Measurements from ENCODE around the gene COA3.

COA3 gene

GRCh38 chr17:42784409-42784808, 14.1 kb downstream of the COA3 start:
- TF ChIP-seq, protein P1, sequence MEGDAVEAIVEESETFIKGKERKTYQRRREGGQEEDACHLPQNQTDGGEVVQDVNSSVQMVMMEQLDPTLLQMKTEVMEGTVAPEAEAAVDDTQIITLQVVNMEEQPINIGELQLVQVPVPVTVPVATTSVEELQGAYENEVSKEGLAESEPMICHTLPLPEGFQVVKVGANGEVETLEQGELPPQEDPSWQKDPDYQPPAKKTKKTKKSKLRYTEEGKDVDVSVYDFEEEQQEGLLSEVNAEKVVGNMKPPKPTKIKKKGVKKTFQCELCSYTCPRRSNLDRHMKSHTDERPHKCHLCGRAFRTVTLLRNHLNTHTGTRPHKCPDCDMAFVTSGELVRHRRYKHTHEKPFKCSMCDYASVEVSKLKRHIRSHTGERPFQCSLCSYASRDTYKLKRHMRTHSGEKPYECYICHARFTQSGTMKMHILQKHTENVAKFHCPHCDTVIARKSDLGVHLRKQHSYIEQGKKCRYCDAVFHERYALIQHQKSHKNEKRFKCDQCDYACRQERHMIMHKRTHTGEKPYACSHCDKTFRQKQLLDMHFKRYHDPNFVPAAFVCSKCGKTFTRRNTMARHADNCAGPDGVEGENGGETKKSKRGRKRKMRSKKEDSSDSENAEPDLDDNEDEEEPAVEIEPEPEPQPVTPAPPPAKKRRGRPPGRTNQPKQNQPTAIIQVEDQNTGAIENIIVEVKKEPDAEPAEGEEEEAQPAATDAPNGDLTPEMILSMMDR (conservative IDR thresholded peaks at IDR 0.05; ENCODE audit: low read length): no peak
- no peak for TF ChIP-seq EZH2phosphoT487 (IDR thresholded peaks at IDR 0.05; ENCODE audit: borderline replicate concordance)
- no peak overlapping the region for H2AFZ ChIP-seq (ENCODE audit: low read length)
- H3K27me3 ChIP-seq (ENCODE audit: insufficient read depth, low read length, poor library complexity, severe bottlenecking): no peaks in the 10 kb centered on the region
- no peaks in the 10 kb centered on the region for H3K9me3 ChIP-seq (ENCODE audit: insufficient read depth, low read depth, low read length)
- no peaks in the 10 kb centered on the region for H3K79me2 ChIP-seq (ENCODE audit: insufficient read depth, low read length)
- no peaks in the 10 kb centered on the region for H4K20me1 ChIP-seq (ENCODE audit: insufficient read depth, low read length, poor library complexity, severe bottlenecking)
- no peaks in the 10 kb centered on the region for H3K36me3 ChIP-seq (ENCODE audit: insufficient read depth, low read length)
- H3F3A ChIP-seq (ENCODE audit: low read depth): no peaks in the 10 kb centered on the region
- H3K4me3 ChIP-seq (ENCODE audit: low read length, poor library complexity, severe bottlenecking): no peak overlapping the region
- H3K9me2 ChIP-seq (replicated peaks; ENCODE audit: low read depth, low read length): no peaks in the 10 kb centered on the region
- no peak overlapping the region for H3K9ac ChIP-seq (ENCODE audit: low read depth, low read length, poor library complexity, severe bottlenecking)
- no peak overlapping the region for H3K4me2 ChIP-seq (ENCODE audit: low read depth, low read length, poor library complexity, severe bottlenecking)
- H3K4me1 ChIP-seq (ENCODE audit: insufficient read depth, low read length, poor library complexity, severe bottlenecking): no peaks in the 10 kb centered on the region

GRCh38 chr17:42783791-42784138, 14.7 kb downstream of the COA3 start:
- no peak overlapping the region for H3K4me3 ChIP-seq (ENCODE audit: low read length, poor library complexity, severe bottlenecking)
- no peak overlapping the region for H3K9ac ChIP-seq (ENCODE audit: low read depth, low read length, poor library complexity, severe bottlenecking)
- no peaks in the 10 kb centered on the region for H3K27me3 ChIP-seq (ENCODE audit: insufficient read depth, low read length, poor library complexity, severe bottlenecking)
- peaks cover 6% of the 10 kb centered on the region; the same call in 1 of the 2 replicates for H3K36me3 ChIP-seq (ENCODE audit: insufficient read depth, low read length)
- H3F3A ChIP-seq (ENCODE audit: low read depth): no peaks in the 10 kb centered on the region
- H4K20me1 ChIP-seq (ENCODE audit: insufficient read depth, low read length, poor library complexity, severe bottlenecking): no peaks in the 10 kb centered on the region
- H3K4me2 ChIP-seq (ENCODE audit: low read depth, low read length, poor library complexity, severe bottlenecking): no peak overlapping the region
- H2AFZ ChIP-seq (ENCODE audit: low read length): no peak overlapping the region
- no peaks in the 10 kb centered on the region for H3K9me2 ChIP-seq (replicated peaks; ENCODE audit: low read depth, low read length)
- H3K9me3 ChIP-seq (ENCODE audit: insufficient read depth, low read depth, low read length): no peaks in the 10 kb centered on the region
- TF ChIP-seq, protein P1 (conservative IDR thresholded peaks at IDR 0.05; ENCODE audit: low read length): no peak
- TF ChIP-seq EZH2phosphoT487 (IDR thresholded peaks at IDR 0.05; ENCODE audit: borderline replicate concordance): no peak
- no peaks in the 10 kb centered on the region for H3K79me2 ChIP-seq (ENCODE audit: insufficient read depth, low read length)
- H3K4me1 ChIP-seq (ENCODE audit: insufficient read depth, low read length, poor library complexity, severe bottlenecking): no peaks in the 10 kb centered on the region

DNA sequence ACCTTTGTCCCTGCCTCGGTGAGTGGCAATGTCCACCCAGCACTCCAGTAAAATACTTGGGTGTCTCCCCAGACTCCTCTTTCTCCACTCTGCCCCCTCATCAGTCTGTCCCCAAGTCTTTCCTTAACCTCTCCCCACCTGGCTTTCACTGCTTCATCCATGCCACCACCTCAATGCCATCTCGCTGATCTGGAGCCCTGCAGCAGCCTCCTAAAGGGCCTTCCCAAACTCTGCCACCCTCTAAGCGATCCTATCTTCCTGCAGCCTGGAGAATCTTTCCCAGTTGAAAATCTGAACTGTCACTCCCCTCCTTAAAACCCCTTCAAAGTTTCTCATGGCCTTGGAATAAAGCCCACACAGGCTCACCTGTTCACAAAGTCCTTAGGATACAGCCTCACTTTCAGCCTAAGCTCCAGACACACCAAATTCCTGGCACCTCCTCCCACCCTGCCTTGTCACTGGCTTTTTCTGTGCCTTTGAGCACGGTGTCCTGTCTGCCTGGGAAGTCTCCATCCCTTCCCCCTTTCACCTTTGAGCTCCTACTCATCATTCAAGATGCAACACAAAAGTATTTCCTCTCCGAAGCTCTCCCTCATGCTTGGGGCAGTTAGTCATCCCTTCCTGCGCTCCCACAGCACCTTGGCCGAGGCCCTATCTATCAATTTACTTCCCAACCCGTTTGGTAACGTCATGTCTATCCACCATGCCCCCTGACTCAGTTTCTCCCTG, 15.3 kb downstream of the COA3 start:
- no peaks in the 10 kb centered on the region for H3K4me1 ChIP-seq (ENCODE audit: insufficient read depth, low read length, poor library complexity, severe bottlenecking)
- H3K9ac ChIP-seq (ENCODE audit: low read depth, low read length, poor library complexity, severe bottlenecking): no peak overlapping the region
- H3F3A ChIP-seq (ENCODE audit: low read depth): no peaks in the 10 kb centered on the region
- H3K9me3 ChIP-seq (ENCODE audit: insufficient read depth, low read depth, low read length): no peaks in the 10 kb centered on the region
- H3K36me3 ChIP-seq (ENCODE audit: insufficient read depth, low read length): peaks cover 11% of the 10 kb centered on the region; the same call in 1 of the 2 replicates
- no peaks in the 10 kb centered on the region for H4K20me1 ChIP-seq (ENCODE audit: insufficient read depth, low read length, poor library complexity, severe bottlenecking)
- no peaks in the 10 kb centered on the region for H3K27me3 ChIP-seq (ENCODE audit: insufficient read depth, low read length, poor library complexity, severe bottlenecking)
- no peak overlapping the region for H2AFZ ChIP-seq (ENCODE audit: low read length)
- no peaks in the 10 kb centered on the region for H3K79me2 ChIP-seq (ENCODE audit: insufficient read depth, low read length)
- H3K4me2 ChIP-seq (ENCODE audit: low read depth, low read length, poor library complexity, severe bottlenecking): no peak overlapping the region
- no peak for TF ChIP-seq EZH2phosphoT487 (IDR thresholded peaks at IDR 0.05; ENCODE audit: borderline replicate concordance)
- TF ChIP-seq, protein P1 (conservative IDR thresholded peaks at IDR 0.05; ENCODE audit: low read length): no peak
- H3K9me2 ChIP-seq (replicated peaks; ENCODE audit: low read depth, low read length): no peaks in the 10 kb centered on the region
- H3K4me3 ChIP-seq (ENCODE audit: low read length, poor library complexity, severe bottlenecking): no peak overlapping the region

All from Loucy (cell line).